Measurements from ENCODE around the gene ODC1.

Gene ODC1

GRCh38 chr2:10433947-10434885 is 13.9 kb downstream of the ODC1 start:
- DNase-seq (ENCODE audit: low spot score): no peak

GRCh38 chr2:10433264-10433946 is 14.7 kb downstream of the ODC1 start:
- DNase-seq (ENCODE audit: low spot score): no peak

GRCh38 chr2:10432311-10433181 is 15.6 kb downstream of the ODC1 start:
- no peak for DNase-seq (ENCODE audit: low spot score)

GRCh38 chr2:10431797-10432196 is 16.3 kb downstream of the ODC1 start:
- DNase-seq (ENCODE audit: low spot score): no peak

- DNase-seq (ENCODE audit: low spot score): no peak
Measured at GRCh38 chr2:10430886-10431622, 17.1 kb downstream of the ODC1 start.

- no peak for DNase-seq (ENCODE audit: low spot score)
Measured at GRCh38 chr2:10428924-10429323, 19.2 kb downstream of the ODC1 start.

- DNase-seq (ENCODE audit: low spot score): no peak
Measured at GRCh38 chr2:10428355-10428754, 19.8 kb downstream of the ODC1 start.

GRCh38 chr2:10427618-10427949 is 20.5 kb downstream of the ODC1 start:
- no peak for DNase-seq (ENCODE audit: low spot score)

GRCh38 chr2:10426726-10427617 is 21.2 kb downstream of the ODC1 start:
- DNase-seq (ENCODE audit: low spot score): no peak

GRCh38 chr2:10425699-10426098 is 22.4 kb downstream of the ODC1 start:
- DNase-seq (ENCODE audit: low spot score): no peak

GRCh38 chr2:10424916-10425505 is 23.1 kb downstream of the ODC1 start:
- DNase-seq (ENCODE audit: low spot score): no peak

GRCh38 chr2:10424051-10424450 is 24.1 kb downstream of the ODC1 start:
- DNase-seq (ENCODE audit: low spot score): no peak

- DNase-seq (ENCODE audit: low spot score): no peak
Measured at GRCh38 chr2:10423400-10423774, 24.7 kb downstream of the ODC1 start.

GRCh38 chr2:10422732-10423399 is 25.3 kb downstream of the ODC1 start:
- DNase-seq (ENCODE audit: low spot score): no peak

GRCh38 chr2:10422251-10422650 is 25.9 kb downstream of the ODC1 start:
- no peak for DNase-seq (ENCODE audit: low spot score)

- DNase-seq (ENCODE audit: low spot score): no peak
Measured at GRCh38 chr2:10419553-10420257, 28.4 kb downstream of the ODC1 start.

GRCh38 chr2:10417551-10418335 is 30.4 kb downstream of the ODC1 start:
- DNase-seq (ENCODE audit: low spot score): no peak

- DNase-seq (ENCODE audit: low spot score): no peak
Measured at GRCh38 chr2:10415640-10416039, 32.5 kb downstream of the ODC1 start.

Measured in cerebellar cortex (tissue), 1 donor.